Osteoblast (primary cell): ENCODE results near the gene LILRA1. TPM values are rescaled to one million over a fixed set of nuclear protein-coding genes. Genes with fewer than 3 reads are reported as not detected.
"Not testable (repeated sequence)": the region's sequence is repeated elsewhere in the genome, so short reads cannot be mapped to it uniquely, and the experiment has no call there.

ENCODE experiments used
- DNase-seq: peaks from one replicate; pipeline ENCODE4 v3.0.0; 2011; ENCODE audit warnings: low spot score, mixed read lengths; ENCODE audit not compliant: insufficient read length; ENCODE audit errors: missing footprints
- H2AFZ ChIP-seq: 2 replicates; pipeline ENCODE4 v1.6.0; 2011; ENCODE audit warnings: mild to moderate bottlenecking, low read length
- H3K27ac ChIP-seq: 2 replicates; pipeline ENCODE4 v1.5.1; 2011; ENCODE audit warnings: mild to moderate bottlenecking, low read depth, low read length, moderate library complexity
- H3K27me3 ChIP-seq: 2 replicates; pipeline ENCODE4 v1.6.0; 2012; ENCODE audit warnings: mild to moderate bottlenecking, control low read depth, inconsistent platforms, low read length, moderate library complexity; ENCODE audit not compliant: insufficient read depth
- H3K36me3 ChIP-seq: 2 replicates; pipeline ENCODE4 v1.5.1; 2011; ENCODE audit warnings: mild to moderate bottlenecking, low read length, control low read depth, moderate library complexity; ENCODE audit not compliant: insufficient read depth
- H3K4me1 ChIP-seq: 2 replicates; pipeline ENCODE4 v1.5.1; 2011; ENCODE audit warnings: mild to moderate bottlenecking, low read length, control low read depth, moderate library complexity; ENCODE audit not compliant: insufficient read depth
- H3K4me2 ChIP-seq: 2 replicates; pipeline ENCODE4 v1.6.0; 2011; ENCODE audit warnings: mild to moderate bottlenecking, low read length; ENCODE audit not compliant: insufficient read depth
- H3K4me3 ChIP-seq: fragments of 200-600 bp; sonication (generic); 3 replicates; pipeline ENCODE4 v1.5.1; 2012; ENCODE audit warnings: mild to moderate bottlenecking, low read length, inconsistent platforms; ENCODE audit not compliant: insufficient read depth
- H3K79me2 ChIP-seq: 2 replicates; pipeline ENCODE4 v1.6.0; 2012; ENCODE audit warnings: mild to moderate bottlenecking, low read length, control low read depth, inconsistent platforms; ENCODE audit not compliant: insufficient read depth
- H3K9me3 ChIP-seq: 2 replicates; pipeline ENCODE4 v1.5.1; 2011; ENCODE audit warnings: low read depth, low read length, control low read depth
- H4K20me1 ChIP-seq: 2 replicates; pipeline ENCODE4 v1.6.0; 2012; ENCODE audit warnings: mild to moderate bottlenecking, low read length, control low read depth; ENCODE audit not compliant: insufficient read depth
- total RNA-seq: library from RNA; depleted of rRNA; stranded (reverse); fragments of >200 nt; gene quantifications from 2 replicates; pipeline ENCODE4 v1.2.3, GENCODE V29; 2012
- TF ChIP-seq, protein P1 (sequence below): IDR thresholded peaks from 2 replicates; pipeline ENCODE4 v1.5.1; 2011; ENCODE audit warnings: mild to moderate bottlenecking, low read depth, low read length, moderate library complexity; ENCODE audit errors: extremely low read depth

LILRA1 gene
- not detected in 2 replicates for total RNA-seq

DNA sequence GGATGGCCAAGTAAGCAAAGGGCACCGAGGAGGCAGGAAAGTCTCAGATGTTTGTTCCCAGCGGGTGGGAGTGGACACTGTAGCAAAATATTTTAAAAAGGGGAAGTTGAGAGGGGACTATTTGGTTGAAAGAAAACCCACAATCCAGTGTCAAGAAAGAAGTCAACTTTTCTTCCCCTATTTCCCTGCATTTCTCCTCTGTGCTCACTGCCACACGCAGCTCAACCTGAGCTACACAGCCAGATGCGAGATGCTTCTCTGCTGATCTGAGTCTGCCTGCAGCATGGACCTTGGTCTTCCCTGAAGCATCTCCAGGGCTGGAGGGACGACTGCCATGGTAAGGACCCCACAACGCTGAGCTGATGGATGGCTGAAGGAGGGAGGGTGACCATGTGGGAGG, at the start of gene LILRA1:
LILRA1 (plus strand) TSS at position 188 of the 400 bp plus-strand sequence. CDS start 613 bp downstream, outside the sequence.
- not testable (repeated sequence) for H3K4me1 ChIP-seq, DNase-seq, H2AFZ ChIP-seq, H3K9me3 ChIP-seq, H3K36me3 ChIP-seq, H3K27me3 ChIP-seq, H3K27ac ChIP-seq, H3K4me3 ChIP-seq, H3K79me2 ChIP-seq, H4K20me1 ChIP-seq, H3K4me2 ChIP-seq

DNA sequence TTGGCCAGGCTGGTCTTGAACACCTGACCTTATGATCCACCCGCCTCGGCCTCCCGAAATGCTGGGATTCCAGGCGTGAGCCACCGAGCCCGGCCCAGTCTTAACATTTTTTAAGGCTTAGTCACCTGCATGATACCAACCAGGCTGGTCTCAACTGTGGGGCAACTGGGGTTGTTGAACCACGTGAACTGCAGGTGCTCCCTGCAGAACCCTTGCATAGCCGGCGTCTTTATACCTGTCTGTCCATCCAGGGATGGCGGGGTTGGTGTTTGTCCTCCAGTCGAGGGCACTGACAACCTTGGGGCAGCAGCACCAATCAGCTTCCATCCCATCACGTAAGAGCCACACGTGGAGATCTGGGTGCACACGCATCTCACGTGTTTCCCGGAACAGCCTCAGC, 44.6 kb upstream of the LILRA1 start:
- H4K20me1 ChIP-seq, result no peaks in the 10 kb centered on the region
- H3K4me2 ChIP-seq, result no peak overlapping the region
- DNase-seq, result no peak

DNA sequence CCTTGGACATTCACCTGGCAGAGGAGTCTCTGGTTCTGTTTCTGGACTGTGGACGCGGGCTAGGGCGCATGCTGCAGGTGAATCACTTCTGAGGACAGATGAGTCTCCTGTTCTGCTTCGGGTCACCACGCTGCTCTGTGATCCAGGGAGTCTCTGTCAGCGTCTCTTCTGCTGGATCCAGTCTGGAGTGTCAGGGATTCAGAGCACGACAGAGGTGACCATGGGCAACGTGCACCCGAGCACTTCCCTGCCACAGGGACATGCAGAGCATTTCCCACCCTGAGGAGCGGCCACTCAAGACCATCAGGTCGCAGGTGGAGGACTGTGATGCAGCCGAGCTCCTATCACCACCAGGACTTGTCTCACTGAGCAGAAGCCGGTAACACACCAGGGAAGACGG, 44.2 kb upstream of the LILRA1 start:
- no peaks in the 10 kb centered on the region for H4K20me1 ChIP-seq
- DNase-seq, result no peak
- no peaks in the 10 kb centered on the region for H3K9me3 ChIP-seq
- no peak overlapping the region for H3K27ac ChIP-seq
- TF ChIP-seq, protein P1, sequence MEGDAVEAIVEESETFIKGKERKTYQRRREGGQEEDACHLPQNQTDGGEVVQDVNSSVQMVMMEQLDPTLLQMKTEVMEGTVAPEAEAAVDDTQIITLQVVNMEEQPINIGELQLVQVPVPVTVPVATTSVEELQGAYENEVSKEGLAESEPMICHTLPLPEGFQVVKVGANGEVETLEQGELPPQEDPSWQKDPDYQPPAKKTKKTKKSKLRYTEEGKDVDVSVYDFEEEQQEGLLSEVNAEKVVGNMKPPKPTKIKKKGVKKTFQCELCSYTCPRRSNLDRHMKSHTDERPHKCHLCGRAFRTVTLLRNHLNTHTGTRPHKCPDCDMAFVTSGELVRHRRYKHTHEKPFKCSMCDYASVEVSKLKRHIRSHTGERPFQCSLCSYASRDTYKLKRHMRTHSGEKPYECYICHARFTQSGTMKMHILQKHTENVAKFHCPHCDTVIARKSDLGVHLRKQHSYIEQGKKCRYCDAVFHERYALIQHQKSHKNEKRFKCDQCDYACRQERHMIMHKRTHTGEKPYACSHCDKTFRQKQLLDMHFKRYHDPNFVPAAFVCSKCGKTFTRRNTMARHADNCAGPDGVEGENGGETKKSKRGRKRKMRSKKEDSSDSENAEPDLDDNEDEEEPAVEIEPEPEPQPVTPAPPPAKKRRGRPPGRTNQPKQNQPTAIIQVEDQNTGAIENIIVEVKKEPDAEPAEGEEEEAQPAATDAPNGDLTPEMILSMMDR, result no peak
- H3K79me2 ChIP-seq, result no peaks in the 10 kb centered on the region
- H3K27me3 ChIP-seq, result no peaks in the 10 kb centered on the region
- no peak overlapping the region for H2AFZ ChIP-seq
- H3K4me2 ChIP-seq, result no peak overlapping the region
- H3K4me1 ChIP-seq, result no peaks in the 10 kb centered on the region
- no peaks in the 10 kb centered on the region for H3K36me3 ChIP-seq
- H3K4me3 ChIP-seq, result no peak overlapping the region

More for the DNA sequence above, 44.6 kb upstream of the LILRA1 start:
- no peak overlapping the region for H2AFZ ChIP-seq
- no peaks in the 10 kb centered on the region for H3K4me1 ChIP-seq
- H3K36me3 ChIP-seq, result no peaks in the 10 kb centered on the region
- no peaks in the 10 kb centered on the region for H3K9me3 ChIP-seq
- H3K27me3 ChIP-seq, result no peaks in the 10 kb centered on the region
- TF ChIP-seq, protein P1, result no peak
- no peak overlapping the region for H3K27ac ChIP-seq
- no peaks in the 10 kb centered on the region for H3K79me2 ChIP-seq
- no peak overlapping the region for H3K4me3 ChIP-seq

DNA sequence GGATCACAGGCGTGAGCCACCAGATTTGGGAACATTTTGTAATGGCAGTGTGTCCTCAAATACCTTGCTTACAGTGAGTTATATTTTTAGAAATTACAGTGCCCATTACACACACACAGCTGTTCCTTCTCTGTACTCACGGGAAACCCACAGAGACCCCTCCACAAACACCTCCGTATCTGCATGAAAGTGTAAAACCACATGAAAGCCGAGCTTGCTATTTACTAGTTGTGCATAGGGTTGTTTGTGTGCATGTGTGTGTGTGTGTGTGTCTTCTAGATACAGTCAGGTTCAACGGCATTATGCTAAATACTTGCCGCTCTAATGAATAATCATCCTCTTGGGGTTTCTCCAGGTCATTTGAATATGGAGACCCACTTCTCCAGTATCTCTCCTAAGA, 42.1 kb upstream of the LILRA1 start:
- Histone ChIP-seq H4K20me1 (no peaks in the 10 kb centered on the region), H3K4me3 (no peak overlapping the region), H3K27me3 (no peaks in the 10 kb centered on the region), H3K36me3 (no peaks in the 10 kb centered on the region), H3K79me2 (no peaks in the 10 kb centered on the region), H3K4me2 (no peak overlapping the region), H3K9me3 (no peaks in the 10 kb centered on the region), H3K27ac (no peak overlapping the region), H2AFZ (no peak overlapping the region), H3K4me1 (no peaks in the 10 kb centered on the region)
- TF ChIP-seq, protein P1, result no peak
- no peak for DNase-seq
